Measurements from ENCODE around the gene CDK16.

The CDK16 gene

GRCh38 chrX:47172971-47173792, 45.3 kb upstream of the CDK16 start:
- TF ChIP-seq, protein P1, sequence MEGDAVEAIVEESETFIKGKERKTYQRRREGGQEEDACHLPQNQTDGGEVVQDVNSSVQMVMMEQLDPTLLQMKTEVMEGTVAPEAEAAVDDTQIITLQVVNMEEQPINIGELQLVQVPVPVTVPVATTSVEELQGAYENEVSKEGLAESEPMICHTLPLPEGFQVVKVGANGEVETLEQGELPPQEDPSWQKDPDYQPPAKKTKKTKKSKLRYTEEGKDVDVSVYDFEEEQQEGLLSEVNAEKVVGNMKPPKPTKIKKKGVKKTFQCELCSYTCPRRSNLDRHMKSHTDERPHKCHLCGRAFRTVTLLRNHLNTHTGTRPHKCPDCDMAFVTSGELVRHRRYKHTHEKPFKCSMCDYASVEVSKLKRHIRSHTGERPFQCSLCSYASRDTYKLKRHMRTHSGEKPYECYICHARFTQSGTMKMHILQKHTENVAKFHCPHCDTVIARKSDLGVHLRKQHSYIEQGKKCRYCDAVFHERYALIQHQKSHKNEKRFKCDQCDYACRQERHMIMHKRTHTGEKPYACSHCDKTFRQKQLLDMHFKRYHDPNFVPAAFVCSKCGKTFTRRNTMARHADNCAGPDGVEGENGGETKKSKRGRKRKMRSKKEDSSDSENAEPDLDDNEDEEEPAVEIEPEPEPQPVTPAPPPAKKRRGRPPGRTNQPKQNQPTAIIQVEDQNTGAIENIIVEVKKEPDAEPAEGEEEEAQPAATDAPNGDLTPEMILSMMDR (IDR thresholded peaks at IDR 0.05), result no peak
- TF ChIP-seq ZFX (IDR thresholded peaks at IDR 0.05; ENCODE audit: borderline replicate concordance), result no peak
- H3K27ac ChIP-seq, result no peak overlapping the region

- no peak overlapping the region for H3K27ac ChIP-seq
- no peak for TF ChIP-seq ZFX (IDR thresholded peaks at IDR 0.05; ENCODE audit: borderline replicate concordance)
- TF ChIP-seq, protein P1 (IDR thresholded peaks at IDR 0.05), result no peak
Observed at GRCh38 chrX:47174376-47174775, 44.1 kb upstream of the CDK16 start.

DNA sequence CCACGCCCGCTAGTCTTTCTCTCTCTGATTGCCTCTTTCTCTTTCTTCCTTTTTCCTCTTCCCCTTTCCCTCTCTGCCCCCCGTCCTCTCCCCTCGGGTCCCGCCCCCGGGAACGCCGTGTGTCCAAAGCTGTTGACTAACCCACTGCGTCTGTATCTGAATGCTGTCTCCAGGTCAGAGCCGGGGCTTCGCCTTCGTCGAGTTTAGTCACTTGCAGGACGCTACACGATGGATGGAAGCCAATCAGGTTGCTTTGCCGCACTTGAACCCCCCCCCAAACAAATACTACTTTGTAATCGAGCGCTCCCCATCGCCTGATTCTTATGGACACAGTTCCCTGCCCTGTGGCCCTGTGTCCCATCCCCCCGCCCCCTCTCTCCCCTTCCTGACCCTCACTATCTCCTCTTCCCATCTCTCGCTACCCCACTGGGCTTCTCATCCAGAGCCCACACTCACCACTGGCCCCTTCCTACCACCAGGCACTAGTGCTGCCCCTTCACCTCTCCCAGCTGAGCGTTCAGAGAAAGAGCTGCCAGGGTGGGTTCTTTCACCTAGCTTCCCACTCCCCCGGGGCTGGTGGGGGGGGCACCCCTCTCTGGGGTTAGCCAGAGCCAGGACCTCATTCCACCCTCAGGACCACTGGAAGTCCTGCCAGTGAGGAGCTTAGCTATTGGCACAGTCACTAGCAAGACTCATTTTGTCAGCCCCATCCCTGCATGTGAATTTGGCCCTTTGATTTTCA, 43.5 kb upstream of the CDK16 start:
- TF ChIP-seq, protein P1 (IDR thresholded peaks at IDR 0.05), result no peak
- no peak for TF ChIP-seq ZFX (IDR thresholded peaks at IDR 0.05; ENCODE audit: borderline replicate concordance)
- H3K27ac ChIP-seq, result no peak overlapping the region

GRCh38 chrX:47175588-47175980, 42.9 kb upstream of the CDK16 start:
- no peak overlapping the region for H3K27ac ChIP-seq
- TF ChIP-seq, protein P1 (IDR thresholded peaks at IDR 0.05), result no peak
- no peak for TF ChIP-seq ZFX (IDR thresholded peaks at IDR 0.05; ENCODE audit: borderline replicate concordance)

DNA sequence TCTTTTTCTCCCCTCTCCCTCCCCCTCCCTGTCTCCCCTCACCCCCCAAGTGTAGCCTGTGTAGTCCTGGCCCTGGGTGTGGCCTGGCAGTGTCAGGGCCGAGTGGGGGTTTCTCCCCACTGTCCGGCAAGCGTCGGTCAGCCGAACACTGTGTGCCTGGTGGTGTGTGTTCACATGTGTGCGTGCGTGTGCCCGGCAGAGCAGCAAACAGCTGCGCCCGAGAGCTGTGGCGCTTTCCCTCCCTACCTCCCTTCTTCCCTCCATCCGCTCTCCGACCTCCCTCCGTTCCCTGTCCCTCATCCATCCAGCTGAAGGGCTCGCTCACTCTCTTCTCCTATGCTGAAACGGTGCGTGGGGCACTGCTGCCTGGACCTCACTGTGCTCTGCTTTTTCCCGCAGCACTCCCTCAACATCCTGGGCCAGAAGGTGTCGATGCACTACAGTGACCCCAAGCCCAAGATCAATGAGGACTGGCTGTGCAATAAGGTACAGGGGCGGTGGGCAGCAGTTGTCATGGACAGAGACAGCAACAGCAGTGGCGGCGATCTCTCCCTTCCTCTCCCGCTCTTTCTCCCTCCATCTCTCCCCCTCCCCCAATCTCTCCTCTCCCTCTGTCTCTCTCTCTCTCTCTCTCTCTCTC, 42.3 kb upstream of the CDK16 start:
- no peak overlapping the region for H3K27ac ChIP-seq
- TF ChIP-seq, protein P1 (IDR thresholded peaks at IDR 0.05), result no peak
- TF ChIP-seq ZFX (IDR thresholded peaks at IDR 0.05; ENCODE audit: borderline replicate concordance), result no peak

GRCh38 chrX:47177079-47177478, 41.4 kb upstream of the CDK16 start:
- H3K27ac ChIP-seq, result no peak overlapping the region
- TF ChIP-seq ZFX (IDR thresholded peaks at IDR 0.05; ENCODE audit: borderline replicate concordance), result no peak
- TF ChIP-seq, protein P1 (IDR thresholded peaks at IDR 0.05), result no peak
